HG02938 (cell line): ENCODE data around the gene CTAGE4.
"Not testable (repeated sequence)": the region's sequence is repeated elsewhere in the genome, so short reads cannot be mapped to it uniquely, and the experiment has no call there.

Experiments
- ATAC-seq: cut with Tn5 transposase; IDR thresholded peaks from one replicate; pipeline ENCODE4 v1.9.1; 2021; ENCODE audit warnings: mild to moderate bottlenecking, moderate library complexity; ENCODE audit not compliant: unreplicated experiment

CTAGE4 gene

GRCh38 chr7:144183166-144183565 is at the start of gene CTAGE4:
TSS of gene CTAGE4 (plus strand) at chr7:144183466. CDS start at chr7:144183504, 38 bp downstream.
- not testable (repeated sequence) for ATAC-seq

- no peak for ATAC-seq
Observed at GRCh38 chr7:144134116-144134515, 49.1 kb upstream of the CTAGE4 start.

- no peak for ATAC-seq
Observed at GRCh38 chr7:144137501-144137900, 45.8 kb upstream of the CTAGE4 start.

- ATAC-seq: no peak
Observed at GRCh38 chr7:144142187-144142586, 41.1 kb upstream of the CTAGE4 start.

- ATAC-seq: no peak
Observed at GRCh38 chr7:144144426-144144825, 38.8 kb upstream of the CTAGE4 start.

- no peak for ATAC-seq
Observed at GRCh38 chr7:144148224-144148827, 34.9 kb upstream of the CTAGE4 start.

- ATAC-seq: no peak
Observed at GRCh38 chr7:144158861-144159260, 24.4 kb upstream of the CTAGE4 start.

GRCh38 chr7:144164784-144165183 is 18.5 kb upstream of the CTAGE4 start:
- no peak for ATAC-seq

- ATAC-seq: not testable (repeated sequence)
Observed at GRCh38 chr7:144171594-144172350, 11.5 kb upstream of the CTAGE4 start.

- no peak for ATAC-seq
Observed at GRCh38 chr7:144174613-144175012, 8.7 kb upstream of the CTAGE4 start.

- peak; percentile 98 for ATAC-seq
Observed at GRCh38 chr7:144178380-144179164, 4.7 kb upstream of the CTAGE4 start.

GRCh38 chr7:144179165-144179479 is 4.1 kb upstream of the CTAGE4 start:
- not testable (repeated sequence) for ATAC-seq

GRCh38 chr7:144187848-144188247 is 4.6 kb downstream of the CTAGE4 start:
- not testable (repeated sequence) for ATAC-seq

GRCh38 chr7:144188578-144189171 is 5.4 kb downstream of the CTAGE4 start:
- not testable (repeated sequence) for ATAC-seq

- ATAC-seq: not testable (repeated sequence)
Observed at GRCh38 chr7:144193782-144194181, 10.5 kb downstream of the CTAGE4 start.

GRCh38 chr7:144194453-144194852 is 11.2 kb downstream of the CTAGE4 start:
- ATAC-seq: not testable (repeated sequence)

- peak; percentile 69 for ATAC-seq
Observed at GRCh38 chr7:144195212-144195872, 12.1 kb downstream of the CTAGE4 start, which contains the start of gene ARHGEF35. TSS of gene ARHGEF35 (minus strand) at chr7:144195833. CDS start at chr7:144188383, 7,450 bp downstream.

- not testable (repeated sequence) for ATAC-seq
Observed at GRCh38 chr7:144198934-144199333, 15.7 kb downstream of the CTAGE4 start.

GRCh38 chr7:144201978-144202377 is 18.7 kb downstream of the CTAGE4 start:
- ATAC-seq: not testable (repeated sequence)

GRCh38 chr7:144203086-144203485 is 19.8 kb downstream of the CTAGE4 start:
- ATAC-seq: not testable (repeated sequence)

- not testable (repeated sequence) for ATAC-seq
Observed at GRCh38 chr7:144205306-144205705, 22.0 kb downstream of the CTAGE4 start.
